GM19395 (cell line): ENCODE results near the gene UNC13A.
A peak's percentile ranks its signal among the peaks of the same experiment; 100 is the strongest.
"Not testable (repeated sequence)": the region's sequence is repeated elsewhere in the genome, so short reads cannot be mapped to it uniquely, and the experiment has no call there.

ENCODE experiments used
- ATAC-seq: cut with Tn5 transposase; IDR thresholded peaks from one replicate; pipeline ENCODE4 v1.9.1; 2021; ENCODE audit warnings: mild to moderate bottlenecking, moderate library complexity; ENCODE audit not compliant: unreplicated experiment

The UNC13A gene

GRCh38 chr19:17576758-17577456 is 111.2 kb downstream of the UNC13A start:
- ATAC-seq = no peak

GRCh38 chr19:17575871-17576757 is 112.0 kb downstream of the UNC13A start:
- no peak for ATAC-seq

GRCh38 chr19:17572638-17573037 is 115.5 kb downstream of the UNC13A start:
- ATAC-seq = no peak

DNA sequence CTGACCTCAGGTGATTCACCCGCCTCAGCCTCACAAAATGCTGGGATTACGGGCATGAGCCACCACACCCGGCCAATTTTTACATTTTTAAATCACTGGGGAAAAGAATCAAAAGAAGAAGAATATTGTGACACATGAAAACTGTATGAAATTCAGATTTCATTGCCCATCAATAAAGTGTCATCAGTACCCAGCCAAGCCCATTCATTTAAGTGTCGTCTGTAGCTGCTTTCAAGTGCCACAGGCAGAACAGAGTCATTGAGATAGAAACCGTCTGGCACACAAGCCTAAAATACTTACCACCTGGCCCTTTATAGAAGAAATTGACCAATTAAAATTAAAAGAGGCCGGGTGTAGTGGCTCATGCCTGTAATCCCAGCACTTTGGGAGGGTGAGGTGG is 117.4 kb downstream of the UNC13A start:
- no peak for ATAC-seq

- ATAC-seq = not testable (repeated sequence)
Observed at GRCh38 chr19:17570291-17570690, 117.9 kb downstream of the UNC13A start.

DNA sequence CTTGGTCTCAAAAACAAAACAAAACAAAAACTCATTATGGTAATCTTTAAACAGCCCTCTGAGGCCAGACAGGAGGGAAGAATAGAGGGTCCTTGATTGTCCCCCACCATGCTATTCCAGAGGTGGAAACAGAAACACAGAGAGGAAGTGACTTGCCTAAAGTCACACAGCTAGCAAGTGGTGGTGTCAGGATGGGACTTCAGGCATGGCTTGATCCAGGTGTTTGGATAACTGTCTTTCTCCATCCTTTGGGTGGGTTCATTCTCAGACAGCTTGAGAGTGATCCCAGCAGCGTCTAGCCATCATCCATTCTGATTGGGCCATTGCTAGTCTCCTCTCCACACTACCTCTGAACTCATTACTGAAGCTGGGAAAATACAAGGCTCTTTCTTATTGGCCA is 120.2 kb downstream of the UNC13A start:
- ATAC-seq = no peak

- ATAC-seq = no peak
Observed at GRCh38 chr19:17565611-17566010, 122.5 kb downstream of the UNC13A start.

GRCh38 chr19:17564781-17565180 is 123.4 kb downstream of the UNC13A start:
- ATAC-seq = no peak

DNA sequence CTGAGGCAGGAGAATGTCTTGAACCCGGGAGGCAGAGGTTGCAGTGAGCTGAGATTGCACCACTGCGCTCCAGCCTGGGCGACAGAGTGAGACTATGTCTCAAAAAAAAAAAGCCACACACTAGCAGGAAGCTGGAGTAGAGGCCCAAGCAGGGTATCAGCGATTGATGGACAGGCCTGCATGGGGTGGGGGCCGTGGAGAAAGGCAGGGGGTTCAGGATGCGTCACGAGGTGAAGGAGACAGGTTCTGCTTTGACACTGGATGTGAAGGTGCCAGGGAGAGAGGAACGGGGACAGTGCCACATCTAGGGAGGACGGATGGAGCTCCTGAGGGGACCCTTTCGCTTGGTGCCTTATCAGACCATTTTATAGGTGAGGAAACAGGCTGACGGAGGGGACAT is 125.6 kb downstream of the UNC13A start:
- no peak for ATAC-seq

DNA sequence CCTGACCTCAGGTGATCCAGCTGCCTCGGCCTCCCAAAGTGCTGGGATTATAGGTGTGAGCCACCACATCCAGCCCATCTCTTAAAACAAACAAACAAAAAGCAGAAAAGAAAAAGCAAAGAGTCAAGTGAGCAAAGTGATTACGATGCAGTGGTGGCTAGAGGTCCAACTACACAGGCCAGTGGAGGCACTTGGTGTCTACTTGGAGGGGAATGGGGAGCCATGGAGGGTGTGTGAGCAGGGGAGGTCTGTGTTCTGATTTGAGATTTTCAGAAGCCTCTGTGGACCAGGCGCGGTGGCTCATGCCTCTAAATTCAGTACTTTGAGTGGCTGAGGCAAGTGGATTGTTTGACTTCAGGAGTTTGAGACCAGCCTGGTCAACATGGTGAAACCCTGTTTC is 126.1 kb downstream of the UNC13A start:
- ATAC-seq = no peak

- no peak for ATAC-seq
Observed at GRCh38 chr19:17560205-17560595, 128.0 kb downstream of the UNC13A start.

DNA sequence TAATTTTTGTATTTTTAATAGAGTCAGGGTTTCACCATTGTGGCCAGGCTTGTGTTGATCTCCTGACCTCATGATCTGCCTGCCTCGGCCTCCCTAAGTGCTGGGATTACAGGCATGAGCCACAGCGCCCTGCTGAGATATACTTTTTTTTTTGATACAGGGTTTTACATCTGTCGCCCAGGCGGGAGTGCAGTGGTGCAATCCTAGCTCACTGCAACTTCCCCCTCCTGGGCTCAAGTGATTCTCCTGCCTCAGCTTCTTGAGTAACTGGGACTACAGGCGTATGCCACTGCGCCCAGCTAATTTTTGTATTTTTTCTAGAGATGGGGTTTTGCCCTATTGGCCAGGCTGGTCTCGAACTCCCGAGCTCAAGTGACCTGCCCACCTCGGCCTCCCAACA is 130.7 kb downstream of the UNC13A start:
- no peak for ATAC-seq

DNA sequence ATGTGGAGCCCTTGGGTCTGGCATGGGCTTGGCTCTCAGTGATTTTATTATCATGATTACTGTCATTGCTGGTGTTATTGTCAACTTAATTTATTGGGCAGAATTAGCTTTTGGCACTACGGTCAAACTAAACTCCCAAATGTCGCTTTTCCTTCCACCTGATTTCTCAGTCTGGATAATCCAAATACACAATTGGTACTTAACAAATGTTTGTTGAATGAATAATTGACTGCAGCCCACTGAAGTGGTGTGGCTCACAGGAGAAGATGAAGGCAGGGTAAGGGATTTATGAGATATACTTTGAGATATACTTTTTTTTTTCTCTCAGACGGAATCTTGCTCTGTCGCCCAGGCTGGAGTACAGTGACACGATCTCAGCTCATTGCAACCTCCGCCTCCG is 131.2 kb downstream of the UNC13A start:
- no peak for ATAC-seq

- peak; percentile 39 for ATAC-seq
Observed at GRCh38 chr19:17555929-17556813, 132.0 kb downstream of the UNC13A start.

- peak; percentile 87 for ATAC-seq
Observed at GRCh38 chr19:17555480-17555928, 132.7 kb downstream of the UNC13A start, which contains the start of gene COLGALT1. COLGALT1 (plus strand) TSS chr19:17555649; CDS start chr19:17555714, 65 bp downstream.

GRCh38 chr19:17554968-17555479 is 133.1 kb downstream of the UNC13A start:
- no peak for ATAC-seq

- ATAC-seq = no peak
Observed at GRCh38 chr19:17553256-17553655, 134.9 kb downstream of the UNC13A start.

- not testable (repeated sequence) for ATAC-seq
Observed at GRCh38 chr19:17552735-17553134, 135.4 kb downstream of the UNC13A start.
